Neural crest cell (in vitro differentiated cells): ENCODE measurements around the gene ARHGEF7. TPM values are rescaled to one million over a fixed set of nuclear protein-coding genes. Genes with fewer than 3 reads are reported as not detected.
A peak's percentile ranks its signal among the peaks of the same experiment; 100 is the strongest.

ENCODE experiments used
- DNase-seq: peaks from one replicate; pipeline ENCODE4 v3.0.0; 2021; ENCODE audit warnings: low read depth, mixed read lengths, low spot score
- H3K27ac Mint-ChIP-seq: one replicate; pipeline ENCODE4 v1.8.0; 2021; ENCODE audit warnings: mild to moderate bottlenecking, mixed read lengths; ENCODE audit not compliant: unreplicated experiment
- H3K27me3 Mint-ChIP-seq: 2 replicates; pipeline ENCODE4 v1.8.0; 2021; ENCODE audit warnings: low read depth, mild to moderate bottlenecking, mixed read lengths
- H3K36me3 Mint-ChIP-seq: 2 replicates; pipeline ENCODE4 v1.8.0; 2021; ENCODE audit warnings: low read depth, mild to moderate bottlenecking, mixed read lengths
- H3K4me1 Mint-ChIP-seq: 2 replicates; pipeline ENCODE4 v1.8.0; 2021; ENCODE audit warnings: mixed read lengths
- H3K4me3 Mint-ChIP-seq: one replicate; pipeline ENCODE4 v1.8.0; 2021; ENCODE audit warnings: mild to moderate bottlenecking, mixed read lengths
- H3K9me3 Mint-ChIP-seq: 2 replicates; pipeline ENCODE4 v1.8.0; 2021; ENCODE audit warnings: mixed read lengths
- total RNA-seq: library from RNA; stranded (reverse); gene quantifications from 2 replicates; pipeline ENCODE4 v1.2.1, GENCODE V29; 2021
- TF ChIP-seq, protein P1 (sequence below): fragments of 200-600 bp; sonication (generic); conservative IDR thresholded peaks from 2 replicates; pipeline ENCODE4 v1.5.0; 2021; ENCODE audit warnings: antibody characterized with exemption, mild to moderate bottlenecking

Gene ARHGEF7
- total RNA-seq, 1 donor from 2014 or later: 77.3 TPM

GRCh38 chr13:111118898-111119607, 3.9 kb downstream of the ARHGEF7 start:
- TF ChIP-seq, protein P1, sequence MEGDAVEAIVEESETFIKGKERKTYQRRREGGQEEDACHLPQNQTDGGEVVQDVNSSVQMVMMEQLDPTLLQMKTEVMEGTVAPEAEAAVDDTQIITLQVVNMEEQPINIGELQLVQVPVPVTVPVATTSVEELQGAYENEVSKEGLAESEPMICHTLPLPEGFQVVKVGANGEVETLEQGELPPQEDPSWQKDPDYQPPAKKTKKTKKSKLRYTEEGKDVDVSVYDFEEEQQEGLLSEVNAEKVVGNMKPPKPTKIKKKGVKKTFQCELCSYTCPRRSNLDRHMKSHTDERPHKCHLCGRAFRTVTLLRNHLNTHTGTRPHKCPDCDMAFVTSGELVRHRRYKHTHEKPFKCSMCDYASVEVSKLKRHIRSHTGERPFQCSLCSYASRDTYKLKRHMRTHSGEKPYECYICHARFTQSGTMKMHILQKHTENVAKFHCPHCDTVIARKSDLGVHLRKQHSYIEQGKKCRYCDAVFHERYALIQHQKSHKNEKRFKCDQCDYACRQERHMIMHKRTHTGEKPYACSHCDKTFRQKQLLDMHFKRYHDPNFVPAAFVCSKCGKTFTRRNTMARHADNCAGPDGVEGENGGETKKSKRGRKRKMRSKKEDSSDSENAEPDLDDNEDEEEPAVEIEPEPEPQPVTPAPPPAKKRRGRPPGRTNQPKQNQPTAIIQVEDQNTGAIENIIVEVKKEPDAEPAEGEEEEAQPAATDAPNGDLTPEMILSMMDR: no peak
- no peak for DNase-seq
- Mint-ChIP-seq H3K27ac (no peak overlapping the region), H3K27me3 (peaks cover 15% of the 10 kb centered on the region), H3K36me3 (peaks cover 3% of the 10 kb centered on the region), H3K4me1 (peaks cover 18% of the 10 kb centered on the region), H3K9me3 (no peaks in the 10 kb centered on the region), H3K4me3 (peak overlapping the region; percentile 52)

DNA sequence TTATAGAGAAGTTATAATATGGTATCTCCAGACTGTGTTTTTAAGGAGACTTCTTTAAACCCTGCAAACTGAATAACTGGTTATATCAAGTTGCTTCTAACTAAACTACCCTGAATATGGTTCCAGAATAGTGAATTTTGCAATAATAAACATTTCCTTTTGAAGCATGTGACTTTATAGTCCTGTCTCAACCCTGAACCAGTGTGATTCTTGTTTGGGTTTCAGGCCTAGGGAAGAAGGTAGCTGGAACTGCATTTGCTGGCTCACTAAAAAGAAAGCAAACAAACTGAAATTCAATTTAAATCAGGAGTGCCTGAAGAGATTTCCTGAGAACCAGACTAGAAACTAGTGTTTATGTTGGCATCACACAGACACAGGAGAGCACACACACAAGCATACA, 4.9 kb downstream of the ARHGEF7 start:
- H3K27me3 Mint-ChIP-seq: peaks cover 7% of the 10 kb centered on the region
- H3K9me3 Mint-ChIP-seq: no peaks in the 10 kb centered on the region
- no peak overlapping the region for H3K27ac Mint-ChIP-seq
- TF ChIP-seq, protein P1: no peak
- peaks cover 10% of the 10 kb centered on the region for H3K4me1 Mint-ChIP-seq
- DNase-seq: no peak
- peaks cover 3% of the 10 kb centered on the region for H3K36me3 Mint-ChIP-seq
- H3K4me3 Mint-ChIP-seq: peak overlapping the region; percentile 35

GRCh38 chr13:111120422-111120821, 5.3 kb downstream of the ARHGEF7 start:
- TF ChIP-seq, protein P1: no peak
- peak overlapping the region; percentile 45 for H3K4me3 Mint-ChIP-seq
- H3K36me3 Mint-ChIP-seq: peaks cover 3% of the 10 kb centered on the region
- H3K9me3 Mint-ChIP-seq: no peaks in the 10 kb centered on the region
- H3K4me1 Mint-ChIP-seq: peaks cover 10% of the 10 kb centered on the region
- H3K27ac Mint-ChIP-seq: no peak overlapping the region
- H3K27me3 Mint-ChIP-seq: peaks cover 7% of the 10 kb centered on the region
- DNase-seq: no peak

- no peaks in the 10 kb centered on the region for H3K9me3 Mint-ChIP-seq
- DNase-seq: no peak
Measured at GRCh38 chr13:111120913-111121312, 5.8 kb downstream of the ARHGEF7 start.

GRCh38 chr13:111121506-111121905, 6.4 kb downstream of the ARHGEF7 start:
- no peaks in the 10 kb centered on the region for H3K9me3 Mint-ChIP-seq
- H3K4me1 Mint-ChIP-seq: peaks cover 4% of the 10 kb centered on the region
- DNase-seq: no peak
- H3K4me3 Mint-ChIP-seq: no peak overlapping the region
- H3K27ac Mint-ChIP-seq: no peak overlapping the region
- TF ChIP-seq, protein P1: no peak
- no peaks in the 10 kb centered on the region for H3K36me3 Mint-ChIP-seq
- H3K27me3 Mint-ChIP-seq: peaks cover 2% of the 10 kb centered on the region

More at GRCh38 chr13:111120913-111121312, 5.8 kb downstream of the ARHGEF7 start:
- H3K4me3 Mint-ChIP-seq: peak overlapping the region; percentile 45
- H3K27me3 Mint-ChIP-seq: peaks cover 6% of the 10 kb centered on the region
- TF ChIP-seq, protein P1: no peak
- H3K4me1 Mint-ChIP-seq: peaks cover 9% of the 10 kb centered on the region
- H3K27ac Mint-ChIP-seq: no peak overlapping the region
- H3K36me3 Mint-ChIP-seq: peaks cover 3% of the 10 kb centered on the region
